GM23338 (cell line): ENCODE data around the gene FNDC3B. TPM values are rescaled to one million over a fixed set of nuclear protein-coding genes. Genes with fewer than 3 reads are reported as not detected.

ENCODE experiments used
- ATAC-seq: fragments of 200-7000 bp; cut with Tn5 transposase; 3 replicates; pipeline ENCODE4 v1.9.1; 2020
- DNase-seq: peaks from one replicate; pipeline ENCODE4 v3.0.0-alpha.2; 2015; ENCODE audit warnings: low spot score
- H2AFZ ChIP-seq: fragments of 200-600 bp; sonication (generic); 2 replicates; pipeline ENCODE4 v1.8.0; 2016; ENCODE audit warnings: antibody characterized with exemption, mild to moderate bottlenecking, moderate library complexity
- H3F3A ChIP-seq: fragments of 200-600 bp; sonication (generic); replicated peaks from 2 replicates; pipeline ENCODE4 v1.8.0; 2017; ENCODE audit warnings: antibody characterized with exemption, mixed run types, low read depth
- H3K27ac ChIP-seq: fragments of 200-600 bp; sonication (generic); 2 replicates; pipeline ENCODE4 v1.6.1; 2016; ENCODE audit warnings: low read depth
- H3K27me3 ChIP-seq: fragments of 200-600 bp; sonication (generic); 2 replicates; pipeline ENCODE4 v1.8.0; 2016; ENCODE audit warnings: mild to moderate bottlenecking, mixed run types, moderate library complexity; ENCODE audit not compliant: insufficient read depth
- H3K36me3 ChIP-seq: fragments of 200-600 bp; sonication (generic); 2 replicates; pipeline ENCODE4 v1.8.0; 2016; ENCODE audit warnings: mild to moderate bottlenecking; ENCODE audit not compliant: insufficient read depth
- H3K4me1 ChIP-seq: fragments of 200-600 bp; sonication (generic); 2 replicates; pipeline ENCODE4 v1.8.0; 2016; ENCODE audit warnings: mild to moderate bottlenecking, moderate library complexity; ENCODE audit not compliant: insufficient read depth
- H3K4me2 ChIP-seq: fragments of 200-600 bp; sonication (generic); 2 replicates; pipeline ENCODE4 v1.7.1; 2017; ENCODE audit warnings: mixed run types
- H3K4me3 ChIP-seq: fragments of 200-600 bp; sonication (generic); 2 replicates; pipeline ENCODE4 v1.6.1; 2016; ENCODE audit warnings: mixed run types
- H3K79me2 ChIP-seq: fragments of 200-600 bp; sonication (generic); replicated peaks from 2 replicates; pipeline ENCODE4 v1.8.0; 2017; ENCODE audit warnings: mild to moderate bottlenecking; ENCODE audit not compliant: insufficient read depth
- H3K9me2 ChIP-seq: fragments of 200-600 bp; sonication (generic); 2 replicates; pipeline ENCODE4 v1.8.0; 2017; ENCODE audit not compliant: insufficient read depth
- H4K20me1 ChIP-seq: fragments of 200-600 bp; sonication (generic); replicated peaks from 2 replicates; pipeline ENCODE4 v1.8.0; 2017; ENCODE audit warnings: mild to moderate bottlenecking; ENCODE audit not compliant: insufficient read depth
- H3K27ac Mint-ChIP-seq: 2 replicates; pipeline ENCODE4 v1.8.0; 2020; ENCODE audit warnings: inconsistent platforms, mild to moderate bottlenecking, moderate library complexity, mixed read lengths
- H3K27me3 Mint-ChIP-seq: 3 replicates; pipeline ENCODE4 v1.8.0; 2022; ENCODE audit warnings: low read depth, mild to moderate bottlenecking, moderate library complexity, mixed read lengths, inconsistent platforms; ENCODE audit not compliant: insufficient read depth, poor library complexity
- H3K36me3 Mint-ChIP-seq: 3 replicates; pipeline ENCODE4 v1.8.0; 2021; ENCODE audit warnings: low read depth, mild to moderate bottlenecking, inconsistent platforms, moderate library complexity, mixed read lengths
- H3K4me1 Mint-ChIP-seq: 3 replicates; pipeline ENCODE4 v1.8.0; 2020; ENCODE audit warnings: mild to moderate bottlenecking, inconsistent platforms, mixed read lengths
- H3K4me3 Mint-ChIP-seq: 3 replicates; pipeline ENCODE4 v1.8.0; 2021; ENCODE audit warnings: moderate library complexity, mild to moderate bottlenecking, inconsistent platforms, mixed read lengths
- H3K9me3 Mint-ChIP-seq: 3 replicates; pipeline ENCODE4 v1.8.0; 2020; ENCODE audit warnings: moderate library complexity, mild to moderate bottlenecking, inconsistent platforms, mixed read lengths
- CREB1 ChIP-seq: fragments of 250-450 bp; sonication (Bioruptor Pico); IDR thresholded peaks from 2 replicates; pipeline ENCODE4 v1.5.0; 2020; ENCODE audit warnings: low read depth, mild to moderate bottlenecking, moderate library complexity
- CTCF ChIP-seq, 2 experiments: fragments of 200-600 bp in 1 of 2; sonication (generic) in 1 of 2; conservative IDR thresholded peaks; 2 replicates each; pipeline versions ENCODE4 v1.5.1 to v1.6.1; 2016 to 2017; ENCODE audit warnings: antibody characterized with exemption in 2 of 2, low read depth in 2 of 2, mild to moderate bottlenecking in 2 of 2, moderate library complexity in 1 of 2
- EZH2phosphoT487 ChIP-seq: fragments of 200-600 bp; sonication (generic); IDR thresholded peaks from one replicate; pipeline ENCODE4 v1.8.1; 2018; ENCODE audit warnings: antibody characterized with exemption; ENCODE audit not compliant: unreplicated experiment
- NANOG ChIP-seq: IDR thresholded peaks from 2 replicates; pipeline ENCODE4 v1.6.1; 2016; ENCODE audit warnings: antibody characterized with exemption, borderline replicate concordance
- REST ChIP-seq: IDR thresholded peaks from one replicate; pipeline ENCODE4 v1.6.1; 2018; ENCODE audit warnings: antibody characterized with exemption; ENCODE audit not compliant: unreplicated experiment
- ZNF114 ChIP-seq: fragments of 250-450 bp; sonication (Bioruptor Pico); IDR thresholded peaks from 2 replicates; pipeline ENCODE4 v1.5.0; 2020; ENCODE audit warnings: mild to moderate bottlenecking, moderate library complexity
- ZNF331 ChIP-seq: fragments of 250-450 bp; sonication (Bioruptor Pico); IDR thresholded peaks from 2 replicates; pipeline ENCODE4 v1.5.0; 2020; ENCODE audit warnings: low read depth, mild to moderate bottlenecking, moderate library complexity
- polyA plus RNA-seq: library from polyadenylated mRNA; unstranded; fragments of >200 nt; fragmentation: Nextera tagmentation; extraction: Ambion mirVana; gene quantifications from 2 replicates; pipeline ENCODE4 v1.2.1, GENCODE V29; 2016
- total RNA-seq: library from RNA; depleted of rRNA; stranded (reverse); fragments of >200 nt; shearing (Covaris generic); gene quantifications from 2 replicates; pipeline ENCODE4 v1.2.3, GENCODE V29; 2014

FNDC3B gene
- total and polyA plus RNA-seq, 2 experiments from 2014 or later, result 19.1 to 55.4 TPM

- Mint-ChIP-seq H3K36me3 (peaks cover 5% of the 10 kb centered on the region; the same call in 2 of the 3 replicates), H3K27ac (no peak overlapping the region)
- no peak overlapping the region for H3K27ac ChIP-seq
Observed at GRCh38 chr3:172274906-172275305, 235.5 kb downstream of the FNDC3B start.

GRCh38 chr3:172275586-172275985 lies 236.2 kb downstream of the FNDC3B start:
- no peaks in the 10 kb centered on the region for H3K9me3 Mint-ChIP-seq
- H3F3A ChIP-seq, result no peaks in the 10 kb centered on the region
- H3K9me2 ChIP-seq, result no peaks in the 10 kb centered on the region
- H3K79me2 ChIP-seq, result no peaks in the 10 kb centered on the region; the same call in 1 of the 2 replicates
- H3K27me3 ChIP-seq, result no peaks in the 10 kb centered on the region
- peaks cover 4% of the 10 kb centered on the region; the same call in 1 of the 2 replicates for H3K4me1 ChIP-seq
- H3K27ac Mint-ChIP-seq, result peak overlapping the region; percentile 33; the same call in 1 of the 2 replicates
- no peaks in the 10 kb centered on the region for H4K20me1 ChIP-seq
- no peak overlapping the region for H3K4me2 ChIP-seq
- H2AFZ ChIP-seq, result no peak overlapping the region
- H3K36me3 Mint-ChIP-seq, result peaks cover 3% of the 10 kb centered on the region; the same call in 1 of the 3 replicates
- H3K4me3 Mint-ChIP-seq, result no peak overlapping the region
- no peak for DNase-seq
- H3K27ac ChIP-seq, result no peak overlapping the region
- H3K36me3 ChIP-seq, result no peaks in the 10 kb centered on the region
- no peak for ATAC-seq
- peaks cover 10% of the 10 kb centered on the region; the same call in 2 of the 3 replicates for H3K4me1 Mint-ChIP-seq
- no peaks in the 10 kb centered on the region for H3K27me3 Mint-ChIP-seq
- H3K4me3 ChIP-seq, result no peak overlapping the region
- no peak for TF ChIP-seq REST
- no peak for TF ChIP-seq EZH2phosphoT487

More at GRCh38 chr3:172274906-172275305, 235.5 kb downstream of the FNDC3B start:
- H3K4me3 Mint-ChIP-seq, result no peak overlapping the region
- no peaks in the 10 kb centered on the region for H3K27me3 Mint-ChIP-seq
- TF ChIP-seq ZNF331 (no peak), NANOG (no peak)
- H3K36me3 ChIP-seq, result no peaks in the 10 kb centered on the region
- H3K4me3 ChIP-seq, result no peak overlapping the region
- no peaks in the 10 kb centered on the region for H3K9me2 ChIP-seq
- H2AFZ ChIP-seq, result no peak overlapping the region
- DNase-seq (no peak), ATAC-seq (no peak)
- peaks cover 7% of the 10 kb centered on the region; the same call in 2 of the 3 replicates for H3K4me1 Mint-ChIP-seq
- H3K27me3 ChIP-seq, result no peaks in the 10 kb centered on the region
- no peaks in the 10 kb centered on the region; the same call in 1 of the 2 replicates for H3K79me2 ChIP-seq
- H3K4me2 ChIP-seq, result no peak overlapping the region
- H3F3A ChIP-seq, result no peaks in the 10 kb centered on the region
- peaks cover 4% of the 10 kb centered on the region; the same call in 1 of the 2 replicates for H3K4me1 ChIP-seq
- no peaks in the 10 kb centered on the region for H4K20me1 ChIP-seq
- H3K9me3 Mint-ChIP-seq, result no peaks in the 10 kb centered on the region

GRCh38 chr3:172276103-172276502 lies 236.7 kb downstream of the FNDC3B start:
- H3K4me1 Mint-ChIP-seq, result peaks cover 10% of the 10 kb centered on the region; the same call in 2 of the 3 replicates
- no peak overlapping the region for H3K4me3 ChIP-seq
- no peaks in the 10 kb centered on the region for H3F3A ChIP-seq
- peaks cover 4% of the 10 kb centered on the region; the same call in 1 of the 2 replicates for H3K4me1 ChIP-seq
- no peak overlapping the region for H3K27ac Mint-ChIP-seq
- H3K27me3 Mint-ChIP-seq, result no peaks in the 10 kb centered on the region
- H3K27me3 ChIP-seq, result no peaks in the 10 kb centered on the region
- H3K4me3 Mint-ChIP-seq, result no peak overlapping the region
- peaks cover 3% of the 10 kb centered on the region; the same call in 1 of the 3 replicates for H3K36me3 Mint-ChIP-seq
- no peaks in the 10 kb centered on the region for H3K9me3 Mint-ChIP-seq
- H2AFZ ChIP-seq, result no peak overlapping the region
- H3K36me3 ChIP-seq, result no peaks in the 10 kb centered on the region
- H4K20me1 ChIP-seq, result no peaks in the 10 kb centered on the region
- no peak overlapping the region for H3K27ac ChIP-seq
- TF ChIP-seq CTCF (conservative IDR thresholded peaks at IDR 0.05; ENCODE audit: low read depth in 2 of 2) (peak in 1 of 2 experiments; percentile 21; a peak in 2 of 4 replicates), ZNF114 (no peak), CREB1 (CRISPR knock-in tag) (no peak)
- DNase-seq (no peak), ATAC-seq (no peak)
- H3K9me2 ChIP-seq, result no peaks in the 10 kb centered on the region
- H3K79me2 ChIP-seq, result no peaks in the 10 kb centered on the region; the same call in 1 of the 2 replicates
- H3K4me2 ChIP-seq, result no peak overlapping the region
